Esophagus muscularis mucosa (tissue), 4 donors: ENCODE results near the gene NLRP9. TPM values are rescaled to one million over a fixed set of nuclear protein-coding genes. Genes with fewer than 3 reads are reported as not detected.

Experiments used
- DNase-seq: peaks from one replicate; pipeline ENCODE4 v3.0.0-alpha.2; 2017; ENCODE audit errors: extremely low spot score
- H3K27ac ChIP-seq, 4 donors: fragments of 200-600 bp; sonication (generic); replicated peaks in 1 of 4; 1 replicate in 3 of 4; 2 replicates in 1 of 4; pipeline ENCODE4 v1.5.1; 2016 to 2019; ENCODE audit warnings: mild to moderate bottlenecking in 1 of 4
- H3K27me3 ChIP-seq, 4 donors: fragments of 200-600 bp; sonication (generic); one replicate each; pipeline versions ENCODE4 v1.5.1 to v1.6.0; 2016 to 2019
- H3K36me3 ChIP-seq, 4 donors: fragments of 200-600 bp; sonication (generic); one replicate each; pipeline ENCODE4 v1.5.1; 2016 to 2019
- H3K4me1 ChIP-seq, 4 donors: fragments of 200-600 bp; sonication (generic); one replicate each; pipeline ENCODE4 v1.5.1; 2016 to 2019
- H3K4me3 ChIP-seq, 4 donors: fragments of 200-600 bp; sonication (generic); 1 replicate in 2 of 4; 2 replicates in 2 of 4; pipeline ENCODE4 v1.5.1; 2016 to 2019; ENCODE audit warnings: mild to moderate bottlenecking in 4 of 4, moderate library complexity in 1 of 4
- H3K9me3 ChIP-seq, 4 donors: fragments of 200-600 bp; sonication (generic); 1 replicate in 3 of 4; 2 replicates in 1 of 4; pipeline ENCODE4 v1.5.1; 2016 to 2019
- EP300 ChIP-seq: sonication (generic); formaldehyde crosslinking; IDR thresholded peaks from one replicate; pipeline ENCODE4 v1.6.1; 2017; ENCODE audit warnings: antibody characterized with exemption
- POLR2A ChIP-seq: fragments of 450-650 bp; IDR thresholded peaks from one replicate; pipeline ENCODE4 v1.6.1; 2017; ENCODE audit warnings: antibody characterized with exemption, moderate library complexity, mild to moderate bottlenecking, low read depth
- POLR2AphosphoS5 ChIP-seq, 2 donors: sonication (generic); formaldehyde crosslinking; IDR thresholded peaks; one replicate each; pipeline ENCODE4 v1.6.1; 2017; ENCODE audit warnings: antibody characterized with exemption in 2 of 2
- WGBS: methylation state at CpG from one replicate; pipeline ENCODE4 v1.1.5; 2018; 5-methylcytosine and 5-hydroxymethylcytosine counted together
- intact Hi-C: fragments of 100-400 bp; cut with DNase I; formaldehyde crosslinking; loops from one replicate; pipeline ENCODE4 v1.15.1; 2023
- total RNA-seq, 4 donors: library from RNA; depleted of rRNA; stranded (reverse); fragments of >200 nt; gene quantifications; one replicate each; pipeline versions ENCODE4 v1.1.0 to v1.2.1, GENCODE V29; 2016
- TF ChIP-seq, protein P1 (sequence below), 3 experiments: fragments of 200-600 bp in 2 of 3; fragments of 450-650 bp in 1 of 3; sonication (generic) in 2 of 3; IDR thresholded peaks; one replicate each; pipeline ENCODE4 v1.5.1; 2017 to 2019; ENCODE audit warnings: antibody characterized with exemption in 3 of 3, mild to moderate bottlenecking in 2 of 3, moderate library complexity in 1 of 3

NLRP9 gene
- total RNA-seq, 4 donors from 2014 or later, result not detected

DNA sequence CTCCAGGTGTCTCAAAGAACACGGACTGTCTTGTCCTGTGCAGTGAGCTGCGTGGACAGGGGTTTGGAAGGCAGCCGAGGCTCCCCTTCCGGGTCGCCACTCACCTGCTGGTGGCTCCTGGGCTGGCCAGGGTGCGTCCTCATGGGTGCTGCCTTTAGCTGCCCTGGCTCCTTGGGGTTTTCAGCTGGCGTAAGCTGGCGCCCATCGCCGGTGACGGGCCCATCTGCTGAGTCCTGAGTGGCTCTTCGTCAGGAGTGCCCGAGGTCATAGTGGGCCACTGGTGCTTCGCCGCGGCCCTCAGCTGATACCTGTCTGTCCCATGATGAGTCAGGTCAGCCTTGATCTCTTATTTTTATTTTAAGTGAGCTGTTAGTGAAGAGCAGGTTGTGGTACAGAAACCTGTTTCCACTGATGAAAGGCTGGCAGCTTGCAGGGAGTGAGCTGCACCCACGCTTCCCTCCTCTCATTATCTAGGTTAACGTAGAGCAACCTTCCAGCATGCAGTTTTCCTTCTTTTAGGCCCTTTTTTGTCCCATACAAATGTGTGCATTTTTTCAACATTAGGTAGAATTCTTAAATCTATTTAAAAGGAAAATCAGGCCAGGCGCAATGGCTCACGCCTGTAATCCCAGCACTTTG, 44.7 kb downstream of the NLRP9 start:
- H3K36me3 ChIP-seq, result peaks cover 73 to 100% (median 99%) of the 10 kb centered on the region in 4 donors
- TF ChIP-seq POLR2AphosphoS5 (IDR thresholded peaks at IDR 0.05), result no peak
- no peak for TF ChIP-seq POLR2A
- TF ChIP-seq, protein P1, sequence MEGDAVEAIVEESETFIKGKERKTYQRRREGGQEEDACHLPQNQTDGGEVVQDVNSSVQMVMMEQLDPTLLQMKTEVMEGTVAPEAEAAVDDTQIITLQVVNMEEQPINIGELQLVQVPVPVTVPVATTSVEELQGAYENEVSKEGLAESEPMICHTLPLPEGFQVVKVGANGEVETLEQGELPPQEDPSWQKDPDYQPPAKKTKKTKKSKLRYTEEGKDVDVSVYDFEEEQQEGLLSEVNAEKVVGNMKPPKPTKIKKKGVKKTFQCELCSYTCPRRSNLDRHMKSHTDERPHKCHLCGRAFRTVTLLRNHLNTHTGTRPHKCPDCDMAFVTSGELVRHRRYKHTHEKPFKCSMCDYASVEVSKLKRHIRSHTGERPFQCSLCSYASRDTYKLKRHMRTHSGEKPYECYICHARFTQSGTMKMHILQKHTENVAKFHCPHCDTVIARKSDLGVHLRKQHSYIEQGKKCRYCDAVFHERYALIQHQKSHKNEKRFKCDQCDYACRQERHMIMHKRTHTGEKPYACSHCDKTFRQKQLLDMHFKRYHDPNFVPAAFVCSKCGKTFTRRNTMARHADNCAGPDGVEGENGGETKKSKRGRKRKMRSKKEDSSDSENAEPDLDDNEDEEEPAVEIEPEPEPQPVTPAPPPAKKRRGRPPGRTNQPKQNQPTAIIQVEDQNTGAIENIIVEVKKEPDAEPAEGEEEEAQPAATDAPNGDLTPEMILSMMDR (IDR thresholded peaks at IDR 0.05), result no peak
- TF ChIP-seq EP300, result no peak
- H3K9me3 ChIP-seq, result no peaks in the 10 kb centered on the region
- WGBS, result 97% methylated on average over 13 of the region's 20 CpGs
- H3K4me3 ChIP-seq, result no peak overlapping the region
- peaks cover 0 to 5% (median 2%) of the 10 kb centered on the region in 4 donors for H3K4me1 ChIP-seq
- no peak overlapping the region for H3K27ac ChIP-seq
- H3K27me3 ChIP-seq, result no peaks in the 10 kb centered on the region
- no peak for DNase-seq
- intact Hi-C loops, result no loop called here

- intact Hi-C loops, result no loop called here
- DNase-seq, result no peak
- H3K36me3 ChIP-seq, result peaks cover 69 to 100% (median 99%) of the 10 kb centered on the region in 4 donors
These were observed 45.5 kb downstream of the NLRP9 start for GRCh38 chr19:55692681-55693081.

DNA sequence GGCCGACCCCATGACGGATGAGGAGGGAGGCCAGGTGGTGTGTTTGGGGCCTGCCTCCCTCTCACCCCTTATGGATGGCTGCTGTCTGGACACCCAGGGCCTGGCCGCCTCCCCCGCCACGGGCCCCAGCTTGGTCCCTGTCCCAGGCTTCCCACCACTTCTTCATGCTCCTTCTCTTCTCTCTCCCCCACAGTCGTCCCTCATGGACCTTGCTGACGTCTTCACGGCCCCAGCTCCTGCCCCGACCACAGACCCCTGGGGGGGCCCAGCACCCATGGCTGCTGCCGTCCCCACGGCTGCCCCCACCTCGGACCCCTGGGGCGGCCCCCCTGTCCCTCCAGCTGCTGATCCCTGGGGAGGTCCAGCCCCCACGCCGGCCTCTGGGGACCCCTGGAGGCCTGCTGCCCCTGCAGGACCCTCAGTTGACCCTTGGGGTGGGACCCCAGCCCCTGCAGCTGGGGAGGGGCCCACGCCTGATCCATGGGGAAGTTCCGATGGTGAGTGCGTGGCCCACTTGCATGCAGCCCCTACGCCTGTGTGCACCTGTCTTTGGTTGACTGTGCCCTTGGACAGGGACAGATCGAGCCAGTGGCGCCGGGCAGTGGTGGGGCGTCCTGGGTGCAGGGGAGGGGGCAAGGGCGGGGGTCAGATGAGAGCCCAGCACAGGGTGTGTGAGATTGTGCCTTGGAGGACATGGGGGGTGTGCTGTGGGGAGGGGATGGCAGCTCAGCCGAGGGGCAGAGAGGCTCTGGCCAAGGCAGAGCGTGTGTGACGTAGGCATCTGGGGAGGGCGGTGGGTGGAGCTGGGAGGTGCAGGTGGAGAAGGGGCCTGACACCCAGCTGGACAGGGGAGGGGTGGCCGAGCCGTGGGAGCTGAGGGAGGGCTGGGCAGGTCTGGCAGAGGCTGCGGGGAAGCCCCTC, 46.4 kb downstream of the NLRP9 start:
- peaks cover 69 to 100% (median 98%) of the 10 kb centered on the region in 4 donors for H3K36me3 ChIP-seq

More at GRCh38 chr19:55692681-55693081, 45.5 kb downstream of the NLRP9 start:
- no peaks in the 10 kb centered on the region for H3K27me3 ChIP-seq
- TF ChIP-seq POLR2A (no peak), POLR2AphosphoS5 (IDR thresholded peaks at IDR 0.05) (no peak)
- H3K9me3 ChIP-seq, result no peaks in the 10 kb centered on the region
- WGBS, result 92% methylated on average over 13 of the region's 19 CpGs
- no peak overlapping the region for H3K27ac ChIP-seq
- H3K4me3 ChIP-seq, result no peak overlapping the region
- H3K4me1 ChIP-seq, result peaks cover 0 to 13% (median 5%) of the 10 kb centered on the region in 4 donors

DNA sequence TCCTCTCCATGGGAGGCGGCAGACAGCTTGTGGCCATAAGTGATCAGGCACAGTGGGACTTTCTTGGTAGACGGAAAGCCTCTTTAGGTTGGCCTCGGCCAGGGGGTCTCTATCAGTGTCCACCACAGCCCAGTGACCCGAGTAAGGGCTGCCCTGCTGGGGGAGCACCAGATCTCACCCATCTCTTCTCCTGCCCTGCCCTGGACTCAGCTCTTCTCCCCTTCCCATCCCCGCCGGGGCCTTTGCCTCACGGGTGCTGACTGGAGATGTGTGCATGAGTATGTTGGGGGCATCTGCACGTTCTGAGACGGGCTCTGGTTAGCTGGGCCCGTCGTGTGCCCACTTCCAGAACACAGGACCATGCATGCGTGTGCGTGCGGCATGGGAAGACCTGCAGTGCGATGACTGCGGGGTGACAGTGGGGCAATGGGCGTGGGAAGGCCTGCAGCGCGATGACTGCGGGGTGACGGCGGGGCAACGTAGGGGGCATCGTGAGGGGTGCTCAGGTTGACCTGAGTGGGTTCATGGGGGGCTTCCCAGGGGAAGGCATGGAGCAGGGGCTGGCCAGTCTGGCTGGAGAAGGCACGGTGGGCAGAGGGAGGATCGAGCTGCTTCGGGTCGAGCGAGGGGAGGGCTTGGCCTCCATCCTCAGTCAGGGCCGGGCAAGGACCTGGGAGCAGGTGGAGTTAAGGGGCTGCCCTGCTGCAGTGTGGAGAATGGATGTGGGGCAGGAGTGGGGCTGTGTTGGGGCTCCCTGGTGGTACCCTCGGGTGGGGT, 47.2 kb downstream of the NLRP9 start:
- H3K36me3 ChIP-seq, result peaks cover 62 to 100% (median 98%) of the 10 kb centered on the region in 4 donors
- intact Hi-C loops, result no loop called here

More for the DNA sequence above, 46.4 kb downstream of the NLRP9 start:
- peaks cover 0 to 21% (median 9%) of the 10 kb centered on the region in 4 donors for H3K4me1 ChIP-seq
- TF ChIP-seq, protein P1 (IDR thresholded peaks at IDR 0.05), result no peak
- no peak for TF ChIP-seq POLR2A
- no peak for TF ChIP-seq POLR2AphosphoS5 (IDR thresholded peaks at IDR 0.05)
- TF ChIP-seq EP300, result no peak
- H3K27ac ChIP-seq, result no peak overlapping the region
- no peak for DNase-seq
- no peak overlapping the region for H3K4me3 ChIP-seq
- intact Hi-C loops, result no loop called here
- no peaks in the 10 kb centered on the region for H3K27me3 ChIP-seq
- no peaks in the 10 kb centered on the region for H3K9me3 ChIP-seq
- 90% methylated on average over 21 of the region's 31 CpGs for WGBS

More for the DNA sequence above, 47.2 kb downstream of the NLRP9 start:
- no peaks in the 10 kb centered on the region for H3K9me3 ChIP-seq
- 92% methylated on average over 30 of the region's 31 CpGs for WGBS
- H3K27me3 ChIP-seq, result no peaks in the 10 kb centered on the region
- TF ChIP-seq EP300 (no peak), POLR2AphosphoS5 (IDR thresholded peaks at IDR 0.05) (no peak), POLR2A (no peak)
- TF ChIP-seq, protein P1 (IDR thresholded peaks at IDR 0.05), result no peak
- no peak overlapping the region for H3K27ac ChIP-seq
- peaks cover 0 to 30% (median 13%) of the 10 kb centered on the region in 4 donors for H3K4me1 ChIP-seq
- no peak for DNase-seq
- no peak overlapping the region for H3K4me3 ChIP-seq
